ENCODE data around the gene KPNA4.

KPNA4 gene

DNA sequence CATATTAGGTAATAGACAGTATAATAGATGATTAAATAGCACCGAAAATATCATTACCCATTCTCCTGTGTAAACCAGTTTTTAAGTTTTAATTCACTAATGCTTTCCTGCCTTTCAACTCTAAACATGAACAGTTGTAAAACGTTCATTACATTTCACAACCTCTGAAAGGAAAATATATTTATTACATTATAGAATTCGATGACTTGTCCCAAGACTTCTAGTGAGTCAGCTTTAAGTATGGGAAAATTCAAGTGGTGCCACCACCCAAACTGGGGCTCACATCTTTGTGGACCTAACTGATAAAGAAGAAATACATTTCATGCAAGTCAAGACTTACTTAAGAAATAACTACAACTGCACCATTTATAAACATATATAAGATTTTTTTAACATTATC is 117.8 kb downstream of the KPNA4 start:
- DNase-seq (ENCODE audit: low spot score): no peak
- in situ Hi-C loops (cut with MboI; ENCODE audit: low pct_unique_long_range_greater_than_20kb, low sequenced_read_pairs, unreplicated experiment): no loop called here
- TF ChIP-seq, protein P1, sequence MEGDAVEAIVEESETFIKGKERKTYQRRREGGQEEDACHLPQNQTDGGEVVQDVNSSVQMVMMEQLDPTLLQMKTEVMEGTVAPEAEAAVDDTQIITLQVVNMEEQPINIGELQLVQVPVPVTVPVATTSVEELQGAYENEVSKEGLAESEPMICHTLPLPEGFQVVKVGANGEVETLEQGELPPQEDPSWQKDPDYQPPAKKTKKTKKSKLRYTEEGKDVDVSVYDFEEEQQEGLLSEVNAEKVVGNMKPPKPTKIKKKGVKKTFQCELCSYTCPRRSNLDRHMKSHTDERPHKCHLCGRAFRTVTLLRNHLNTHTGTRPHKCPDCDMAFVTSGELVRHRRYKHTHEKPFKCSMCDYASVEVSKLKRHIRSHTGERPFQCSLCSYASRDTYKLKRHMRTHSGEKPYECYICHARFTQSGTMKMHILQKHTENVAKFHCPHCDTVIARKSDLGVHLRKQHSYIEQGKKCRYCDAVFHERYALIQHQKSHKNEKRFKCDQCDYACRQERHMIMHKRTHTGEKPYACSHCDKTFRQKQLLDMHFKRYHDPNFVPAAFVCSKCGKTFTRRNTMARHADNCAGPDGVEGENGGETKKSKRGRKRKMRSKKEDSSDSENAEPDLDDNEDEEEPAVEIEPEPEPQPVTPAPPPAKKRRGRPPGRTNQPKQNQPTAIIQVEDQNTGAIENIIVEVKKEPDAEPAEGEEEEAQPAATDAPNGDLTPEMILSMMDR (IDR thresholded peaks at IDR 0.05; ENCODE audit: extremely low read depth, insufficient read depth, missing control alignments): no peak

DNA sequence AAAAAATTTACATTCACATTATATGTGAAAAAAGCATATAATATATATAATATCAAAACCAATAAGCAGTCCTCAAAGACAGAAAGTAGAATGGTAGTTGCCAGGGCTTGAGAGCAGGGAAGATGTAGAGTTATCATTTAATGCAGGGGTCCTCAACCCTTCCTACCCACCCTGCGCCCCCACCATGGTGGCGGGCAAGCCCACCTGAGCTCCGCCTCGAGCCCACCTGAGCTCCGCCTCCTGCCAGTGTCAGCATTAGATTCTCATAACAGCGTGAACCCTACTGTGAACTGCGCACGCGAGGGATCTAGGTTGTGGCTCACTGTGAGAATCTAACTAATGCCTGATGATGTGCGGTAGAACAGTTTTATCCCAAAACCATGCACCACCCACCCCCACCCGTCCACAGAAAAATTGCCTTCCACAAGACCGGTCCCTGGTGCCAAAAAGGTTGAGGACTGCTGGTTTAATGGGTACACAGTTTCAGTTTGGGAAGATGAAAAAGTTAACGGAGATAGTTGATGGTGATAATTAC is 118.8 kb downstream of the KPNA4 start:
- TF ChIP-seq, protein P1 (IDR thresholded peaks at IDR 0.05; ENCODE audit: extremely low read depth, insufficient read depth, missing control alignments): no peak
- in situ Hi-C loops (cut with MboI; ENCODE audit: low pct_unique_long_range_greater_than_20kb, low sequenced_read_pairs, unreplicated experiment): no loop called here
- DNase-seq (ENCODE audit: low spot score): no peak

DNA sequence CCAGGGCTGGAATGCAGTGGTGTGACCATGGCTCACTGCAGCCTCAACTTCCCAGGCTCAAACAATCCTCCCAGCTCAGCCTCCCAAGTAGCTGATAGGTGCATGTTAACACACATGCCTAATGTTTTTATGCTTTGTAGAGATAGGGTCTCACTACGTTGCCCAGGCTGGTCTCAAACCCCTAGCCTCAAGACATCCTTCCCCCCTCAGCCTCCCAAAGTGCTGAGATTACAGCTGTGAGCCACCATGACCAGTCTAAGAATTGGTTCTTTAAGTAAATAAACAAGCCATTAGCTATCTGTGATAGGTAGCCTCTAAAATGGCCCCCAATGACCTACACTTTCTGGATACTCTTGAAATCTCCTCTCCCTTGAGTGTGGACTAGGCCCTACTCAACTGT is 119.5 kb downstream of the KPNA4 start:
- no peak for DNase-seq (ENCODE audit: low spot score)
- in situ Hi-C loops (cut with MboI; ENCODE audit: low pct_unique_long_range_greater_than_20kb, low sequenced_read_pairs, unreplicated experiment): no loop called here
- TF ChIP-seq, protein P1 (IDR thresholded peaks at IDR 0.05; ENCODE audit: extremely low read depth, insufficient read depth, missing control alignments): no peak
